ENCODE measurements around the gene ARHGEF7.

Gene ARHGEF7

DNA sequence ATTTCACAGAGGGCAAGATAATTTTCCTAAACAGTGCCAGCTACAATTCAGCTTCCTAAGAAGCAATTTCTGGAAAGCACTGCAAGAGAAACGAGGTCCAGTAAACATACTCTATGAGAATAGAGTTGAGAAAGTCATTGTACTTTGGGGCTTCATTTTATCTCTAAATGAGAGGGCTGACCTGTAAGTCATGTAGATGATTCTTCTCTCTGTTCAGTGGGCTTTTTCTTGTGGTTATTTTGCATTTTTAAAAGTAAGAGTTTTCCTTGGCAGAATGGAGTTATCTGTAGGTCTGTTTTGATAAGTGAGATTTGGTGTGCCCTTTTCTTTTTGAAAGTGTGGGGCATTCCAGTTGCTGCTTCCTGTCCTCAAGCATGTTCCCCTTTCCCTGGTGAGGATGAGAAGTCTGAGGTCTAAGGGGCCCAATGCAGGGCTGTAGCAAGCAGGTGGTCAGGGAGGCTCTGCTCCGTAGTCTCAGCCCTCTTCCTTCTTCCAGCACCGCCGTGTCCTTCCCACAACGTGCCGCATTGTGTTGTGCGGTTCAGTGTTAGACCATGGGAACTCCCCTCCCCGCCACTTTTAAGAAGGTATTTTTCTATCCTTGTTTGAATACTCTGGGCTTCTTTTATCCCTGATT lies 86.3 kb downstream of the ARHGEF7 start:
- DNase-seq (ENCODE audit: low read depth): no peak

DNA sequence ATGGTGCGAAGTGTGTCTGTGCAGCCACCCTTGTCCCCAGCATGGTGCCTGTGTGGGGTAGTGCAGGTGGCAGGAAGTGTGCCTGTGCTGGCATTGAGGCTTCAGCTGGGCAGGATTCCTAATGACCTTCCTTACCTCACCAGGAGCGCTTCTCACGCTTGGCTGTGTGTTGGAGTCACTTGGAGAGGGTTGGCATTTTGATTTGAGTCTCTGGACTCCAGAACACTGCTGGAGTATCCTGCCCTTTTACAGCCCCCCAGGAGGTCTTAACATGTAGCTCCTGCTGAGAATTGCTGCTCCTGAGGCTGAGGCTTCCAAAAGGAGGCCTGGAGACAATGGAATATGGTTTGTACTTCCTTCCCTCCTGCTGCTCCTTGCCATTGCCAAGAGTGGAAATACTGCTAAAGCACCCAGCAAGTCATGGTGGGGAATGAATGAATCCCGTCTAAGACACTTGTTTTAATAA lies 87.1 kb downstream of the ARHGEF7 start:
- no peak for DNase-seq (ENCODE audit: low read depth)

DNA sequence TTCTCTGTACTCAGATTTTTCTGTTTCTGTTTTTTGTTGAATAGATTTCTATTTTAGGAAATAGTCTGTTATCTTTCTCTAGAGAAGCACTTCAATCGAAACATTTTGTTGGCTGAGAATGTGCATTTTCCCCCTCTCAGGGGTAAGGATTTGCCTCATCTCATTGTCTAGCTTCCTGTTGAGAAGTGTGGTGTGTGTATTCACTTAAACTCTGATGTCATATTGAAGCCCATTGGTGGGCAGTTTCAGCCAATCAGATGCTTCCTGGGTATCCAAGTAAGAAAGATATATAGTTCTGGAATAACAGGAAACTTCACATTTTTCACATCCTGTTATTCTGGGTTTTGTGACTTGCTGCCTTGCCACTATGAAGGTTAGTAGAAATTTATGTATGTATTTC lies 87.6 kb downstream of the ARHGEF7 start:
- no peak for DNase-seq (ENCODE audit: low read depth)

DNA sequence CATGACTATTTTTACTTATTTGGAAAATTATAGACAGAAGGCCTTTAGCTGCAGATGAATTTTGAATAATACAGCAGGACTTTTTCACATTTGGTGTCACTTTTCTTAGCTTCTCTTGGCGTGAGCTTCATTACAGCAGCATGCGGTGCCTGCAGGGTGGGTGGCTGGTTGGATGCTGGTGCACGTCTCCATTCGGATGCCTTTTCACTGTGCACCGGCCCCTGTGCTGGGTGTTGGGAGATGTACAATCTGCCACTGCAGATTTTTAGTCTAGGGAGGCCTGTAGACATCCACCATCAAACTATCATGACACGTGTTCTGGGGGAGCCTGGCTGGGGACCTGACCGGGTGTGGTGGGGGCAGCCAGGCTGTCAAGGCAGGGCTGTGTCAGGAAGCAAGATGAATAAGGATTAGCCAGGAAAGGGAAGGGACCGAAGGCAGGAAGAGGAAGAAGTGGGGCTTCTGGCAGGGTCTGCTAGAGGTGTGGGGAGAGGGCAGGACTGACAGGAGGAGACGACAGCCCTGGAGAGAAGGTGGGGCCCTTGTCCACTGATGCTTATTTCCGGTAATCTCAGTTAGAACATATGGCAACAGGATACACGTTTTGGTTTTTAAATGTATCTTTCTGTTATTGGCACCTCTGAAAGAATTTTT lies 88.8 kb downstream of the ARHGEF7 start:
- no peak for DNase-seq (ENCODE audit: low read depth)

DNA sequence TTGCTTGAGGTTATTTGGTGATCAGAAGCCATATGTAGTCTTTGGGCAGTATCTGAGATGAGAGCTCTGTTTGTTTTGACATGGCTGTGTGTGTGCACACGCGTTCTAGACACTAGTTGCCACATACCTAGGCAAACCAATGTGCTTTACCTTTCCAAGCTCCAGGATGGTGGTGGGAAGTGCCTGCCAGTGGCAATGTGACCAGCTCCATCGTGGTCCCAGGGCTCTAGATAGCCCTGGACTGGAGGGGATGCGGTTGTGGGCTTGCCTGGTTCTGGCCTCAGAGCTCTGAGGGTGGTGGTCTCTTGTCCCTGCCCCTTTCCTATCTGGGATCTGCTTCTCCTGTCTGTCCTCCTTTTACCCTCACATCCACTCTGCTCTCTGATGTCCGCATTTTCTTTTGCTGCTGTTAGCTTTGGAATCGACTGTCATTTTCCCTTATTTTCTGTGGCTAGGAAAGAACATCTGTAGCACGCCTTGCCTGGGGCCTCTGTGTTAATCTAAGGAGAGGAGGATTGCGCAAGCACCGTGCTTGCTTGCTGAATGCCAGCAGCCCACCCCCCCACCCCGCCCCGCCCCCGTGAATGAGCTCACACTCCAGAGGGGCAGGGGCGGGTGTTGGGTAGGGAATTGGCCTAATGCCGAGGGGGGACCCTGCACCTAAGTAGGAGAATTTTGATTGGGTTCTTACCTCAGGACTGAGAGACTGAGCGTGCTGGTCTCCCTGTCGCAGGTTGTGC lies 89.5 kb downstream of the ARHGEF7 start:
- DNase-seq (ENCODE audit: low read depth): no peak

DNA sequence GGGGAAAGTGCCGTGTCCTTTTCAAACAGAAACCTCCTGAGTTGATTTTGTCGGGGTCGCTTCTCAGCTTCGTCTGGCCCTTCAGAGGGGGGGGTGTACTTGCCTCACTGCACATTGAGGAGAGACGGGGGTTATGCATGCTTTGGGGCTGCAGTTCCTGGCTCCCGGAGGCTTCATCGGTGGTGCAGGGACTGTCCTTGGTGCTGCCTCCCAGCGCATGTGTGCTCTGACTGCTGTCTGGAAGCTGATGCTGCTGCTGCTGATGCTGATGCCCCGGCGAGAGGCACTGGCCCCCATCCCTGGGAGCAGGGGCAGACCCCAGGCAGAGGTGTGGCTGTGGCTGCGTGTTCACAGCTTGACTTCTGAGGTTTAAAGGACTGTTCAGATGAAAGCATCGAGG lies 91.0 kb downstream of the ARHGEF7 start:
- DNase-seq (ENCODE audit: low read depth): no peak

DNA sequence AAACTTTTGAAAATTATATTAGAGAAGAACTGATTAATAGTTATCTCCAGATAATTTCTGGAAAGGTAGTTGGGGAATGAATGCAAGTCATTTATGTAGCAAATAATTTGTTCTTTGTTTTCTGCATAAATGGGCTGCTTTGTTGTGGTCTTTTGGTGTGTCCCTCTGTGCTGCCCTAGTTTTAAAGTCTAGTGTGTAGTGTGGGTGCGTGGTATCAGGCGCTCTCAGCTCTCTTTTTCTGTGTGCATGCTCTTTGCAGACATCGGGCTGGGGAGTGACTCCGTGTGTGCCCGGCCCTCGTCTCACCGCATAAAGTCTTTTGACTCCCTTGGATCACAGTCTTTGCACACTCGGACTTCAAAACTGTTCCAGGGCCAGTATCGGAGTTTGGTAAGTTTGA lies 94.5 kb downstream of the ARHGEF7 start:
- no peak for DNase-seq (ENCODE audit: low read depth)

DNA sequence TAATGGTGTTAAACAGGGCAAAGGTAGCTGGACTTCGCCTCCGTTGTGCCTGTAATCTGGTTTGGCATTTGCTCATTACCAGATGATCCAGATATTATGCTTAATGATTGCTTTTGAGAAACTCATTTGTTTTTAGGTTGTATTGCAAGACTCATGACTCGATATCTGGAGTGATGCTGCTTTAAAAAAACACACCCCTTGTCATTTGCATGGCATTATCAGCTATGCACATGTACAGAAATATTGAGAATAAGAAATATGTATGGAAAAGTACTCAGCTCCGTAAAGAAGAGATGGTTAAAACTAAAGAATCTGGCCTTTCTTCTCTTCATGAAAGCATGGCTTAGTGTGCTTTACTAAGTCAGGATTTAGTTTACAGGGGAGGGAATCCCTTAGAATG lies 95.0 kb downstream of the ARHGEF7 start:
- DNase-seq (ENCODE audit: low read depth): no peak

DNA sequence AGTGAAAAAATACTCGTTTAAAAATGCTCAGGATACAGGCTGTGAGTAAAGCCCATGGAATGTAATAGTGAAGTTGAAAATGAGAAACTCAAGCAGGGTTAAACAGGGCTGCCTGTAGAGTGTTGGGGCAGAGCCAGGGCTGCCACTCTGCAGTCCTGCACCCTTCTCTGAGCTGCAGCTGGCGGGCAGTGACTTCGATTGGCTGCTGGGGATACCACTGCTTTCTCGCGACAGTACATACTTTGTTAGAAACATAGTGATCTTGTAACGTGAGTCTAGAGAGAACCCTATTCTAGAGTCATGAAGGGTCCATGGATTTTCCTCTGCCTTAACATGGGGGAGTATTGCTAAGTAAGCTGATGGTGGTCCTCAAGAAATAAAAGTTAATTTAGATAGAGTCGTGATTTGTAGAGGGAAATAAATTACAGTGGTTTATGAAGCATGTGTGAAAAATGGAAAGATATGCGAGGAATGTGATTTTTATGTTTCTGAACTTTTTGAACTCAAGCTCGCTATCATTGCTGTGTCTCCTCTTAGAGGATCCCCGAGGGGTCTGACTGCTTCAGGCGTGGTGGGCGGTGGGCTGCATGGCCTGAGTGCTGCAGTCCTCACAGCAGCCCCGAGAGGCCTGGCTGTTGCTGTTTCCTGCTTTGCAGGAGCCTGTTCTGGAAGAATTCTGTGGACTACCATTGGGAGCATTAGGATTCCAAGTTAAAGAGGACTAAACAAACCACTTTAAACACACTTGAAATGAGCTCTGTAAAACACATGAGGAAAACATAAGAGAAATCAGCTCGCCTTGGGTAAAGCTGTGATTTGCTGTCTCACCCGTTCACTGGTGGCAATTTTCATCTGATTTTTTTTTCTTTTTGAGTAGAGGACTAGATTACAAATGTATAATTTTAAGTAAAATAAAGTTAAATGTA lies 95.7 kb downstream of the ARHGEF7 start:
- no peak for DNase-seq (ENCODE audit: low read depth)

DNA sequence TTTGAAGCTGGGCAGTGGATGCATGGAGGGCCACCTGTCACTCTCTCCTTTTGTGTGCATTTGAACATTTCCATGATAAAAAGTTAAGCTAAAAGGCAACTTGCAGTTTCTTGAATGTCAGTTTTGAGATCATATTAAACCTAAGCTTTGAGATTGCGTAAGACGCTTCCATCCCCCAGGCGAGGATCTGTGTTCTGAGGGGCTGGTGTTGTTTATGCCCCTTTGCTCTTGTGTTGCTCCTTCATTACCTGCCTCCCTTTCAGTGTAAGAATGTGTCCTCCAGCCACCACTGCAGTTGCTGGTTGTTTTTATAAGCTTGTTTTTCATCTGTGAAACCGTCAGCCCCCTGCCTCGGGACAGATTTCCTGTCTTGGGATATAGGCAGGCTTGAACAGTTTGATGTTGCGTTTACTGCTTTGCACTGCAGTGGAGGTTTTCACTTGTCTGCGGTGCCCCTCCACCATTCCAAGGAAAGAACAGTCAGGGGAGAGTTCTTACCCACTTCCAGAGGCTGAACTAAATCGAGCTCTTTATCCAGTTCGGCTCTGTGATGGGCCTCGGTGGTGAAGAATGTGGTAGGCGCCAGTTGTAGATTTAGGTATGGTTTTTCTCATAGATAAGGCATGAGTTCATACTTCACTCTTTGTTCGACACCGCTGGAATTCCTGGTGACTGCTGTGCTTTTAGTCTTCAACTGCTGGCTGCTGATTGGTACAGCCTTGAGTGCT lies 96.8 kb downstream of the ARHGEF7 start:
- DNase-seq (ENCODE audit: low read depth): no peak

DNA sequence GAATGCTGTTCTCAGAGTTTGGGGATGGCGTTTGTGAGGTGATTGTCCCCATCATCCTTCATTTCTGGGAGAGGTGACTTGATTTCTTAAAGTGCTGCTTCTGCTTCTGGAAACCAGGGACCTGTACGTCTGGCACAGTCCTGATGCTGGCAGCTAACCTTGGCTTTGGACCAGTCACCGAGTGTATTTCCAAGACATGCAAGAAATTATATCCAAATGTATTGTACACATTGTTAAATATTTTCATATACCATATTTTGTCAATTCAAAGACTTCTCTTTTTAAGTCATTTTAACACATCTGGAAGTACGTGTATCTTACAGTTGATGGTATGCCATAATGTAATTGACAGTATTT lies 97.4 kb downstream of the ARHGEF7 start:
- DNase-seq (ENCODE audit: low read depth): no peak

DNA sequence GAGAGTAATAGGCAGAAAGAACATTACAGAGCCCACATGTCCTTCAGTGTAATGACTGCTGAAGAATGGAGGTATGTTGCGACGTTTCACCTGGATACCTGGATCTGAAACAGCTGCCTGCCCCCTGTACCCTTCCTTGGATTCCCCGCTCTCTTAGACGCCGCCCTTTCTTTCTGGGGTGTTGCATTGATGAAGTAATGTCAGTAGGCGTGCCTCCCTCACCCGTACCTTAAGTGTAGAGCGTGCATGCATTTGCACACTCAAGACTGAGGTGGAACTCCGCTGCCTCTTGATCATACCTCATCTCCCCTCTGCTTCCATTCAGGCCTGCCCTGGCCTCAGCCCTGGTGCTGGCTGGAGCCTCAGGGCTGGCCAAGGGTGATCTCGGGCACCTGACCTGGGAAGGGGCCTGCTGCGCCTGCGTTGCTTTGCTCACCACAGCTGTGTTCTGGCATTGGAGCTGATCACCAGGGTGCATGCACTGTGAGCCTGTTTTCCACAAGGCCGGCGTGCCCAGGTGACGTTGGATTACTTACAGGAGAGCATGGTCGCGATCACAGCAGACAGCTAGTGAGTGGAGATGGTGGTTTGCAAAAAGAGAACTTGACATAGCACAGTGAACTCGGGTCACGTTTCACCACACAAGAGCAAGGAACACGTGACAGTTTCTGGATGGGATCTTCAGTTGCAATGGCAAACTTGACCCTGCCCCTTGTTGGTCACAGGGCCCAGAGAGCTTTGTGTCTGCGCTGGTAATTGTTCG lies 99.0 kb downstream of the ARHGEF7 start:
- DNase-seq (ENCODE audit: low read depth): no peak

DNA sequence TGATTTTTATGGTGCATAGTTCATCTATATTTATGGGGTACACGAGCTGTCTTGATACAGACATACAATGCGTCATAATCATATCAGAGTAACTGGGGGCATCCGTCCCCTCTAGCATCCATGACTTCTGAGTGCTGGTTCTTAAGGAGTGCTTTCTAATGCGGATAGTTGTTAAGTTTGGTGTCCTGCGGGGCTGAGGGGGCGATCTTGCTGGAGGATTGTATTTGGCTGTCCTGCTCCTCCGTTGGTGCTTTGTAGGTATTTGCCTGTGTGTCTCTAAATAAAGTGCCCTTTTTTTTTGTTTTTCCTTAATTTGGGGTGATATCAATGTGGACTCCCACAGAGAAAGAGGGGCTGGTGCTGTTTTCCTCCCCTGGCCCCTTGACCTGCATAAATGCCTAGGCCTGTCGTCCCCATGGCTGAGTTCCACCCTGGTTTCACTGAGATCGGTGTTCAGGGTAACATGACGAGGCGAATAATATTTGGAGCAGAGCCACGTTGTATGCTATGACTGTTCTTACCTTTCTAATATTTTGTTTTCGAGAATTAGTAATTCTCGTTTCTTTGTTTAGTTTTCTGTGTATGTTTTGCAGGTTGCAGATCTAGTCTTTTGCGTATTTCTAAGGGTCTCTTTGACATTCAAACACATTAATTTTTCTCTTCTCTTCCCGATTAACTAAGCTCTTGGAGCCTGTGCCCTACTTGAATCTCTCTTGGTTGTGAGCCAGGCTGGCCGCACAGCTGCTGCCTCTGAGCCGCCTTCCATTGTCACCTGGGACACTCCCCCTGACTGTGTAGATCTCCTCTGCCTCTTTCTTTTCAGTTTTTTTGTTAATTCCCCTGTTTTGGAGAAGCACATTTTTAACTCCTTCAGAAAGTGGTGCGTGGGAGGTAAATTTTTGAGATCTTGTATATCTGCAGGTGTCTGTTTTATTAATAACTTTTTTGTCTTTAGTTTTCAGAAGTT lies 100.3 kb downstream of the ARHGEF7 start:
- no peak for DNase-seq (ENCODE audit: low read depth)

DNA sequence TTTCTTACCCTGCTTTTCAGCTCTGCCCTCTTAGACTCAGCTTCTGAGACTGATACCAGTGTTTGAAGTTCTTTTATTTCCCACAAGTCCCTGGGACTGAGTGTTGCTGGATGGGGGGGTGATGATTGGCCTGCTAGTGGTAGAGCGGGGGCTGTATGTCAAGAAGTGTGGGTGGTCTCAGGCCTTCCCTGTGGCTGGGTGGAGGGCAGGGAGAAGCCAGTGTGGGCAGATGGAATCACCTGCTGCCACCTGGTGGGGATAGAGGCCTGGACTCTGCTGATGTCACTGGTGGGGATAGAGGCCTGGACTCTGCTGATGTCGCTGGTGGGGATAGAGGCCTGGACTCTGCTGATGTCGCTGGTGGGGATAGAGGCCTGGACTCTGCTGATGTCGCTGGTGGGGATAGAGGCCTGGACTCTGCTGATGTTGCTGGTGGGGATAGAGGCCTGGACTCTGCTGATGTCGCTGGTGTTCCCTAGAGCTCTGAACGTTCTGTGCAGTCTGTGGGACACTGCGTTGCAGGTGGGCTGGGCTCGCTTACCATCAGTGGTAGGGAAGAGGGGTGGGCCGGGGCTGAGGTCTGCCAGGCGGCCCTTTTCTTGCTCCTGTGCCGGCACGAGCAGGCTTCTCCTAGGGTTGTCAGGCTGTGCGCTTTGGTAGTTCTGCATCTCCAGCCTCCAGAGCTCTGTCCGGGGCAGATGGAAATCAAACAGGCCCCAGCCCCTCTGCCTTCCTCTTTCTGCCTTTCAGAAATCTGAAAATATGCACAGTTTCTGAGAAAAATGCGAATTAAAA lies 101.3 kb downstream of the ARHGEF7 start:
- DNase-seq (ENCODE audit: low read depth): peak; percentile 8

DNA sequence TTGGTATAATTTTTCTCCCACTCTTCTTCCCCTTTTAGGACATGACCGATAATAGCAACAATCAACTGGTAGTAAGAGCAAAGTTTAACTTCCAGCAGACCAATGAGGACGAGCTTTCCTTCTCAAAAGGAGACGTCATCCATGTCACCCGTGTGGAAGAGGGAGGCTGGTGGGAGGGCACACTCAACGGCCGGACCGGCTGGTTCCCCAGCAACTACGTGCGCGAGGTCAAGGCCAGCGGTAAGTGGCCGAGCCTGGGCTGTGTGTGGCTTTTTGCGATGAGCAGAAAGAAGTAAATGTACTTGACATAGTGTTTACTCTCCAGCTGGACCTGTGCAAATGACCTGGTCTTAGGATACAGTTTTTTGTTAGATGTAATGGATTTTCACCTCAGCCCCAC lies 102.5 kb downstream of the ARHGEF7 start:
- DNase-seq (ENCODE audit: low read depth): no peak

DNA sequence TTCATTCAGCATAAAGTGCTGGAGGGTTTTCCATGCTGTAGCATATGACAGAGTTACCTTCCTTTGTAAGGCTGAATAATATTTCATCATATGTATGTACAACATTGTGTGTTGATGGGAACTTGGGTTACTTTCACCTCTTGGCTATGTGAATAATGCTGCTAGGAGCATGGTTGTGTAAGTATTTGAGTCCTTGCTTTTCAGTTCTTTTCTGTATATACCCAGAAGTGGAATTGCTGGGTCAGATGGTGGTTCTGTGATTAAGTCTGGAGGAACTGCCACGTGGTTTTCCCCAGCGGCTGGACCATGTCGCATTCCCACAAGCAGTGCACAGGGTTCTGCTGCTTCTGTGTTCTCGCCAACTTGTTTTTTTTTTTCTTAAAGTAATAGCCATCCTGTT lies 104.2 kb downstream of the ARHGEF7 start:
- no peak for DNase-seq (ENCODE audit: low read depth)

DNA sequence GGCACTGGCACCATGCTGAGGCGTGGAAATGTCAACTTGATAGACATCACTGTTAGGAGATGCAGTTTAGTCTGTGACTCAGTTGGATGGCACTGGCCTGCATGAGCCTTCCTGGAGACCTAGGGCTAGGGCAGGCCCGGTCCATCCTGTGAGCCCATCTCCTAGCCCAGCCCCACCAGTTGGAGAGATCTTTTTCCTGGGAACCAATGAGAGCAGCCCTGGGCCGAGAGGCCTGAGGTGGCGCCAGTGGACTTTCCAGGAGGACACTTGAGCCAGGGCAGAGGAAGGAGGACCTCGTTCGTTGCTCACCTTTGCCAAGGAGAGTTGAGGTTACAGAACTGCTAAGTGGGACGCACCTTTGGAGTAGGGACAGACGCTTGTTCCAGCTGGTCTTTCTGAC lies 104.8 kb downstream of the ARHGEF7 start:
- no peak for DNase-seq (ENCODE audit: low read depth)

DNA sequence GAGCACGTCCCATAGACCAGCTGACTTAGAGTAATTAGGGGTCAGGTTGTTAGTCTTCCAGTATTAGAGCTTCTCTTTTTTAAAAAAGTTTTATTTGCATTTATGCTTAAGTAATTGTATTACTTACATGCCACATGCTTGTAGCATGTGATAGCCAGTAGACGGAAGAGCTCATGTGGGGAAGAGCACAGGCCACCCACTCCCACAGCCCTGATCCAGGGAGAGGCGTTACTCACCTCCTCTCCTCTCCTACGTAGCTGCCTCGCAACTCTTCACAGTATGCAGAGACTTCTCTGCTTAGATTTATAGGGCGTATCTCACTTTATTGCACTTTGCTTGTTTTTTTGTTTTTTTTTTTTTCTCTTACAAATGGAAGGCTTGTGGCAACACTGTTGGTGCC lies 110.1 kb downstream of the ARHGEF7 start:
- no peak for DNase-seq (ENCODE audit: low read depth)
